ENCODE measurements around the gene SIPA1L3.
"Not testable (repeated sequence)": the region's sequence is repeated elsewhere in the genome, so short reads cannot be mapped to it uniquely, and the experiment has no call there.

Gene SIPA1L3

DNA sequence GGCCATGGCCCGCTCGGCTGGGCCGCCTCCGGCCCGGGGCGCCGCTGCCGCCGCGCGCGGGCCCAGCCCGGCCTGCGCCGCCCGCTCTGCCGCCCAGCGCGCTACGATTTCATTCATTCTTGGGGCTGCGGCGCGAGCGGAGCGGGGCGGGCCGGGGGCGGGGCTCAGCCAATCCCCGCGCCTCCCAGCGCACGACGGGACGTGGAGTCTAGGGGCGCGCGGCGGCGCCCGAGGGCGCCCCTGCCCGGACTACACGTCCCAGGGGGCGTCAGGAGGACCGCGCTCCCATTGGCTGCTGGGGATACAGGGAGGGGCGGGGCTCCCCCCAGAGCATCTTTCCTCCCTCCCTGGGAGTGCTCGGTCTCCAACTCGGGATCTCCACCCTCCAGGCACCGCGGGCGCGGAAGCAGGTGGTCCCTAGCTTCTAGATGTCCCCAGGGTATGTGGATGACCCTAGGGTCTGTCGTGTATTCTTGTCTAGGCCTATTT lies 322.6 kb downstream of the SIPA1L3 start:
- Histone ChIP-seq H3K9me3 (ENCODE audit: insufficient read depth, low read length) (no peaks in the 10 kb centered on the region), H3K27me3 (ENCODE audit: low read length) (no peaks in the 10 kb centered on the region; the same call in 1 of the 2 replicates), H2AFZ (ENCODE audit: low read depth, low read length, severe bottlenecking) (peak overlapping the region; percentile 46), H3K36me3 (ENCODE audit: low read length) (no peaks in the 10 kb centered on the region), H3K9ac (ENCODE audit: low read length) (peak overlapping the region; percentile 67), H3K4me2 (ENCODE audit: low read depth, low read length, poor library complexity, severe bottlenecking) (peak overlapping the region; percentile 90), H3F3A (ENCODE audit: insufficient read depth) (0 out of 2 replicates have a peak, but pooled peaks cover 10% of the 10 kb centered on the region), H3K4me3 (ENCODE audit: insufficient read depth, low read length, poor library complexity, severe bottlenecking) (peak overlapping the region; percentile 82), H3K79me2 (ENCODE audit: insufficient read depth, low read length) (no peaks in the 10 kb centered on the region), H3K9me2 (replicated peaks; ENCODE audit: insufficient read depth, low read length) (no peaks in the 10 kb centered on the region), H3K27ac (ENCODE audit: low read depth, low read length) (no peak overlapping the region), H4K20me1 (ENCODE audit: low read depth, low read length) (no peaks in the 10 kb centered on the region)
- TF ChIP-seq, protein P1, sequence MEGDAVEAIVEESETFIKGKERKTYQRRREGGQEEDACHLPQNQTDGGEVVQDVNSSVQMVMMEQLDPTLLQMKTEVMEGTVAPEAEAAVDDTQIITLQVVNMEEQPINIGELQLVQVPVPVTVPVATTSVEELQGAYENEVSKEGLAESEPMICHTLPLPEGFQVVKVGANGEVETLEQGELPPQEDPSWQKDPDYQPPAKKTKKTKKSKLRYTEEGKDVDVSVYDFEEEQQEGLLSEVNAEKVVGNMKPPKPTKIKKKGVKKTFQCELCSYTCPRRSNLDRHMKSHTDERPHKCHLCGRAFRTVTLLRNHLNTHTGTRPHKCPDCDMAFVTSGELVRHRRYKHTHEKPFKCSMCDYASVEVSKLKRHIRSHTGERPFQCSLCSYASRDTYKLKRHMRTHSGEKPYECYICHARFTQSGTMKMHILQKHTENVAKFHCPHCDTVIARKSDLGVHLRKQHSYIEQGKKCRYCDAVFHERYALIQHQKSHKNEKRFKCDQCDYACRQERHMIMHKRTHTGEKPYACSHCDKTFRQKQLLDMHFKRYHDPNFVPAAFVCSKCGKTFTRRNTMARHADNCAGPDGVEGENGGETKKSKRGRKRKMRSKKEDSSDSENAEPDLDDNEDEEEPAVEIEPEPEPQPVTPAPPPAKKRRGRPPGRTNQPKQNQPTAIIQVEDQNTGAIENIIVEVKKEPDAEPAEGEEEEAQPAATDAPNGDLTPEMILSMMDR (IDR thresholded peaks at IDR 0.05; ENCODE audit: insufficient read depth, low read length, poor library complexity, severe bottlenecking) = no peak
- no peak for TF ChIP-seq EZH2phosphoT487 (conservative IDR thresholded peaks at IDR 0.05; ENCODE audit: low read length)

DNA sequence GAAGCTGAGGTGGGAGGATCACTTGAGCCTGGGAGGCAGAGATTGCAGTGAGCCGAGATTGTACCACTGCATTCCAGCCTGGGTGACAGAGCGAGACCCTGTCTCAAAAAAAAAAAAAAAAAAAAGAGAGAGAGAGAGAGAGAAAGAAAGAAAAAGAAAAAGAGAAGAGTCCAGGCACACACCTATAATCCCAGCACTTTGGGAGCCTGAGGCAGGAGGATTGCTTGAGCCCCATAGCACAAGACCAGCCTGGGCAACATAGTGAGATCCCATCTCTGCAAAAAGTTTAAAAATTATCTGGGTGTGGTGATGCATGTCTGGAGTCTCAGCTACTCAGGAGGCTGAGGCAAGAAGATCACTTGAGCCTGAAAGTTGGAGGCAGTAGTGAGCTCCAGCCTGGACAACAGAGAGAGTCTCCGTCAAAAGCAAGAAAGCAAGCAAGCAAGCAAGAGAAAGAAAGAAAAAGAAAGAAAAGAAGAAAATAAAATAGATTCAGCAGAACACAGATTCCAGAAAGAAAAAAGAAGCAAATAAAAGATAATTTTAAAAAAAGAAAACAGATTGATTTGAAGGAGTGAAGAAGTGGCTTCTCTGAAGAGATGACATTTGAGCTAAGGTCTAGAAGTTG lies 323.6 kb downstream of the SIPA1L3 start:
- H3K9ac ChIP-seq (ENCODE audit: low read length); H2AFZ ChIP-seq (ENCODE audit: low read depth, low read length, severe bottlenecking); H3K27me3 ChIP-seq (ENCODE audit: low read length); H3F3A ChIP-seq (ENCODE audit: insufficient read depth); H4K20me1 ChIP-seq (ENCODE audit: low read depth, low read length); H3K36me3 ChIP-seq (ENCODE audit: low read length); H3K9me3 ChIP-seq (ENCODE audit: insufficient read depth, low read length); H3K4me2 ChIP-seq (ENCODE audit: low read depth, low read length, poor library complexity, severe bottlenecking); H3K27ac ChIP-seq (ENCODE audit: low read depth, low read length); H3K9me2 ChIP-seq (replicated peaks; ENCODE audit: insufficient read depth, low read length); H3K4me3 ChIP-seq (ENCODE audit: insufficient read depth, low read length, poor library complexity, severe bottlenecking); H3K79me2 ChIP-seq (ENCODE audit: insufficient read depth, low read length): not testable (repeated sequence)

DNA sequence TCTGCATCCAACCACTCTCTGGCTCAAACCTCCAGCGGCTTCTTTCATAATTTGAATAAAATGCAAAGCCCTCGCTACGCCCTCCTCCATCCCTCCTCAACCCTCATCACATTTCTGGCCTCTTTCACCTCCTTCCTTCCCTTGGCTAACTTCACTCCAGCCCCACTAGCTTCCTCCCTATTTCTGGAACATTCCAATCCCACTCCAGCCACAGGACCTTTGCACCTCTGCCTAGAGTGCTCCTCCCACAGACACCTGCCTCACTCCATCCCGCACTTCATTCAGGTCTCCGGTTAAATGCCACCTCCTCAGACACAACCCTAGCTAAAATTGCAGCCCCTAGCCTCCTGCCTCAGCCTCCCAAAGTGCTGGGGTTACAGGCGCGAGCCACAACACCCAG lies 324.9 kb downstream of the SIPA1L3 start:
- H3F3A ChIP-seq (ENCODE audit: insufficient read depth) = 0 out of 2 replicates have a peak, but pooled peaks cover 10% of the 10 kb centered on the region
- H3K9ac ChIP-seq (ENCODE audit: low read length) = no peak overlapping the region
- no peaks in the 10 kb centered on the region for H3K79me2 ChIP-seq (ENCODE audit: insufficient read depth, low read length)
- no peak overlapping the region for H2AFZ ChIP-seq (ENCODE audit: low read depth, low read length, severe bottlenecking)
- no peaks in the 10 kb centered on the region; the same call in 1 of the 2 replicates for H3K27me3 ChIP-seq (ENCODE audit: low read length)
- H3K4me3 ChIP-seq (ENCODE audit: insufficient read depth, low read length, poor library complexity, severe bottlenecking) = no peak overlapping the region
- H3K27ac ChIP-seq (ENCODE audit: low read depth, low read length) = no peak overlapping the region
- no peak overlapping the region for H3K4me2 ChIP-seq (ENCODE audit: low read depth, low read length, poor library complexity, severe bottlenecking)
- no peaks in the 10 kb centered on the region for H3K36me3 ChIP-seq (ENCODE audit: low read length)
- H3K9me2 ChIP-seq (replicated peaks; ENCODE audit: insufficient read depth, low read length) = no peaks in the 10 kb centered on the region
- no peaks in the 10 kb centered on the region for H3K9me3 ChIP-seq (ENCODE audit: insufficient read depth, low read length)
- TF ChIP-seq EZH2phosphoT487 (conservative IDR thresholded peaks at IDR 0.05; ENCODE audit: low read length) = no peak
- TF ChIP-seq, protein P1 (IDR thresholded peaks at IDR 0.05; ENCODE audit: insufficient read depth, low read length, poor library complexity, severe bottlenecking) = no peak
- H4K20me1 ChIP-seq (ENCODE audit: low read depth, low read length) = no peaks in the 10 kb centered on the region

DNA sequence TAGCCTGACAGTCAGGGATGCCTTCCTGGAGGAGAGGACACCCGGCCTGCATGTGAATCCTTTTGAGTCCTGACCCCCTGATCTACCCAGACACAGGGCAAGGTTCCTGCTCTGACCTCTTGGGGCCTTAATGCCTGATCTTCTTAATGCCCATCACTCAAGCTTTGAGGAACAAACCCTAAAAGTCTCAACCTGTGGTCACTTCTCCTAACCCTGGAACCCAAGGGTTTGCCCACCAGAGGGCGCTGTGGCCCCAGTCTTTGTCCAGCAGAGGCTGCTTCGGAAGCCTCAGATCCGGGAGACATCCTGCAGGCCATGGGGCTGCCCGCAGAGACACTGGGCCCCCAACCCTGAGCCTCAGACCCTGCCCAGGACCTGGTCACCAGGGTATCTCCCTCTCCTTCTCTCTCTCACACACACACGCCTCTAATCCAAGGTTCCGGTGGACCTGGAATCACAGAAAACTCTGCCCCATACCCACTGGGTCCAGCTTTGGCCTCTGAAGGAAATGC lies 326.8 kb downstream of the SIPA1L3 start:
- Histone ChIP-seq H2AFZ (ENCODE audit: low read depth, low read length, severe bottlenecking) (no peak overlapping the region), H3K9me2 (replicated peaks; ENCODE audit: insufficient read depth, low read length) (no peaks in the 10 kb centered on the region), H3K9me3 (ENCODE audit: insufficient read depth, low read length) (no peaks in the 10 kb centered on the region), H3K4me2 (ENCODE audit: low read depth, low read length, poor library complexity, severe bottlenecking) (no peak overlapping the region), H3K9ac (ENCODE audit: low read length) (no peak overlapping the region), H3F3A (ENCODE audit: insufficient read depth) (0 out of 2 replicates have a peak, but pooled peaks cover 7% of the 10 kb centered on the region), H3K79me2 (ENCODE audit: insufficient read depth, low read length) (no peaks in the 10 kb centered on the region), H3K36me3 (ENCODE audit: low read length) (no peaks in the 10 kb centered on the region), H3K27me3 (ENCODE audit: low read length) (no peaks in the 10 kb centered on the region), H3K4me3 (ENCODE audit: insufficient read depth, low read length, poor library complexity, severe bottlenecking) (no peak overlapping the region), H3K27ac (ENCODE audit: low read depth, low read length) (no peak overlapping the region), H4K20me1 (ENCODE audit: low read depth, low read length) (no peaks in the 10 kb centered on the region)
- no peak for TF ChIP-seq EZH2phosphoT487 (conservative IDR thresholded peaks at IDR 0.05; ENCODE audit: low read length)
- TF ChIP-seq, protein P1 (IDR thresholded peaks at IDR 0.05; ENCODE audit: insufficient read depth, low read length, poor library complexity, severe bottlenecking) = peak; percentile 66

Data from SU-DHL-6 (cell line).